Left ventricle myocardium inferior (tissue), 1 donor: Measurements from ENCODE around the gene RAET1L. TPM values are rescaled to one million over a fixed set of nuclear protein-coding genes. Genes with fewer than 3 reads are reported as not detected.

Experiments
- DNase-seq: peaks from one replicate; pipeline ENCODE4 v3.0.0-alpha.2; 2020
- H3K27ac ChIP-seq: fragments of 200-600 bp; replicated peaks from 2 replicates; pipeline ENCODE4 v1.8.0; 2021
- H3K27me3 ChIP-seq: fragments of 200-600 bp; 2 replicates; pipeline ENCODE4 v1.8.0; 2021; ENCODE audit warnings: low read depth
- H3K36me3 ChIP-seq: fragments of 200-600 bp; 2 replicates; pipeline ENCODE4 v1.8.0; 2021
- H3K4me1 ChIP-seq: fragments of 200-600 bp; 2 replicates; pipeline ENCODE4 v1.8.0; 2021
- H3K4me3 ChIP-seq: fragments of 200-600 bp; 2 replicates; pipeline ENCODE4 v1.8.0; 2021; ENCODE audit warnings: mild to moderate bottlenecking, moderate library complexity
- H3K9me3 ChIP-seq: fragments of 200-600 bp; replicated peaks from 2 replicates; pipeline ENCODE4 v1.8.0; 2021
- intact Hi-C: fragments of 100-400 bp; cut with micrococcal nuclease; formaldehyde crosslinking; loops from one replicate; pipeline ENCODE4 v1.11.0; 2022
- total RNA-seq: library from RNA; stranded (reverse); fragmentation: NEBNext Ultra II Directional; extraction: Animal tissue kit (Norgen Biotek cat#: 25700); gene quantifications from one replicate; pipeline ENCODE4 v1.2.1, GENCODE V29; 2021
- TF ChIP-seq, protein P1 (sequence below): fragments of 200-600 bp; IDR thresholded peaks from 2 replicates; pipeline ENCODE4 v1.8.0; 2021; ENCODE audit warnings: antibody characterized with exemption, mild to moderate bottlenecking, borderline replicate concordance
- donor health status: DM: no; HTN: yes; CAD: no; lungs with severe emphysema.

The RAET1L gene
- total RNA-seq, 1 donor from 2014 or later, result not detected

- H3K27me3 ChIP-seq, result peaks cover 78% of the 10 kb centered on the region
- H3K27ac ChIP-seq, result no peak overlapping the region
- no peak for DNase-seq
- intact Hi-C loops, result no loop called here
- no peak overlapping the region for H3K4me3 ChIP-seq
- H3K4me1 ChIP-seq, result peaks cover 14% of the 10 kb centered on the region
- H3K36me3 ChIP-seq, result no peaks in the 10 kb centered on the region
- no peaks in the 10 kb centered on the region for H3K9me3 ChIP-seq
- TF ChIP-seq, protein P1, sequence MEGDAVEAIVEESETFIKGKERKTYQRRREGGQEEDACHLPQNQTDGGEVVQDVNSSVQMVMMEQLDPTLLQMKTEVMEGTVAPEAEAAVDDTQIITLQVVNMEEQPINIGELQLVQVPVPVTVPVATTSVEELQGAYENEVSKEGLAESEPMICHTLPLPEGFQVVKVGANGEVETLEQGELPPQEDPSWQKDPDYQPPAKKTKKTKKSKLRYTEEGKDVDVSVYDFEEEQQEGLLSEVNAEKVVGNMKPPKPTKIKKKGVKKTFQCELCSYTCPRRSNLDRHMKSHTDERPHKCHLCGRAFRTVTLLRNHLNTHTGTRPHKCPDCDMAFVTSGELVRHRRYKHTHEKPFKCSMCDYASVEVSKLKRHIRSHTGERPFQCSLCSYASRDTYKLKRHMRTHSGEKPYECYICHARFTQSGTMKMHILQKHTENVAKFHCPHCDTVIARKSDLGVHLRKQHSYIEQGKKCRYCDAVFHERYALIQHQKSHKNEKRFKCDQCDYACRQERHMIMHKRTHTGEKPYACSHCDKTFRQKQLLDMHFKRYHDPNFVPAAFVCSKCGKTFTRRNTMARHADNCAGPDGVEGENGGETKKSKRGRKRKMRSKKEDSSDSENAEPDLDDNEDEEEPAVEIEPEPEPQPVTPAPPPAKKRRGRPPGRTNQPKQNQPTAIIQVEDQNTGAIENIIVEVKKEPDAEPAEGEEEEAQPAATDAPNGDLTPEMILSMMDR, result no peak
Observed at GRCh38 chr6:150036081-150036480, 10.7 kb upstream of the RAET1L start.

- DNase-seq, result no peak
- TF ChIP-seq, protein P1, result no peak
- no peaks in the 10 kb centered on the region for H3K36me3 ChIP-seq
Observed at GRCh38 chr6:150033207-150033771, 8.0 kb upstream of the RAET1L start.

DNA sequence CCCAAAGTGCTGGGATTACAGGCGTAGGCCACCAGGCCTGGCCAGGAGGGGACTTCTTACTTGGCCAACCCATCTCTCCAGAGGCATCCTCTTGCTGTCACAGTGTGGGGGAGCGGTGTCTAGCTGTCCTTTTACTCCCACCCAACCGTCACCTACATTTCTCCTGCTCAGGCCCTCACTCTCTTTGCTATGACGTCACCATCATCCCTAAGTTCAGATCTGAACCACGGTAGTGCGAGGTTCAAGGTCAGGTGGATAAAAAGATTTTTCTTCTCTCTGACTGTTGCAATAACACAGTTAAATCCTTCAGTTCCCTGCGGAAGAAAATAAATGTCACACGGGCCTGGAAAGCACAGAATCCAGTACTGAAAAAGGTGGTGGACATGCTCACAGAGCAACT is 7.3 kb upstream of the RAET1L start:
- TF ChIP-seq, protein P1, result no peak
- peaks cover 5% of the 10 kb centered on the region for H3K4me1 ChIP-seq
- no peaks in the 10 kb centered on the region for H3K9me3 ChIP-seq
- H3K27ac ChIP-seq, result no peak overlapping the region
- intact Hi-C loops, result no loop called here
- peaks cover 60% of the 10 kb centered on the region for H3K27me3 ChIP-seq
- no peak overlapping the region for H3K4me3 ChIP-seq
- DNase-seq, result no peak
- H3K36me3 ChIP-seq, result no peaks in the 10 kb centered on the region

More at GRCh38 chr6:150033207-150033771, 8.0 kb upstream of the RAET1L start:
- intact Hi-C loops, result no loop called here
- Histone ChIP-seq H3K9me3 (no peaks in the 10 kb centered on the region), H3K27me3 (peaks cover 60% of the 10 kb centered on the region), H3K4me3 (no peak overlapping the region), H3K4me1 (peaks cover 12% of the 10 kb centered on the region), H3K27ac (no peak overlapping the region)

DNA sequence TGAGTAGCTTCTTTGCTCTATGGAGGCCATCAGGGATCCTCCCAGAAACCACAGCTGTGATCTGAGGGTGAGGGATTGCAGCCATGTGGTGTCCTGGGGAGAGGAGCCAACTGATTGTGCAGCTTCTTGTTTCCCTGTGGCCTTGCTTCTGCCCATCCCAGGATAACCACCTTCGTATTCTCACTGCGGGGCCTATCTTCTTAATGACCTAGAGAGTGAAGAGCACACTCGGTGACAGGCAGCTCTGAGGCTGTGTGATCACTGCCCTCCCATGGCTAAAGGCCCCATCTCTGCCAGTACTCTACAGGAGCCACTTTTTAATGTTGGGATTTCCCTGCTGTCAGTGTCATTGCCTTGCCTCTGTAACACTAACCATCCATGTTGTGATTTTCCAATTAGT is 5.3 kb upstream of the RAET1L start:
- Histone ChIP-seq H3K27me3 (peaks cover 60% of the 10 kb centered on the region), H3K4me3 (no peak overlapping the region), H3K9me3 (no peaks in the 10 kb centered on the region), H3K4me1 (peaks cover 5% of the 10 kb centered on the region), H3K27ac (no peak overlapping the region), H3K36me3 (no peaks in the 10 kb centered on the region)
- TF ChIP-seq, protein P1, result no peak
- no peak for DNase-seq
- intact Hi-C loops, result no loop called here

GRCh38 chr6:150029749-150030148 is 4.4 kb upstream of the RAET1L start:
- TF ChIP-seq, protein P1, result no peak
- intact Hi-C loops, result no loop called here
- Histone ChIP-seq H3K27me3 (peaks cover 60% of the 10 kb centered on the region), H3K9me3 (no peaks in the 10 kb centered on the region), H3K4me3 (no peak overlapping the region), H3K4me1 (peaks cover 13% of the 10 kb centered on the region), H3K27ac (no peak overlapping the region), H3K36me3 (no peaks in the 10 kb centered on the region)
- no peak for DNase-seq
